GM12878 (cell line): ENCODE results near the gene SLC37A3. TPM values are rescaled to one million over a fixed set of nuclear protein-coding genes. Genes with fewer than 3 reads are reported as not detected.

ENCODE experiments used
- ATAC-seq: fragments of 200-7000 bp; cut with Tn5 transposase; 3 replicates; pipeline ENCODE4 v1.9.1; 2020; ENCODE audit warnings: mild to moderate bottlenecking, moderate library complexity
- BruUV-seq: library from RNA; stranded (reverse); fragments of 400-500 nt; replicated peaks from 2 replicates; lab custom pipeline; 2021; lab: Mats Ljungman, UMichigan
- CTCF ChIA-PET: fragments of 300-600 bp; sonication (Branson Sonifier 250); formaldehyde crosslinking; extraction: SDS; loops from one replicate; lab custom pipeline; 2021; ENCODE audit warnings: inconsistent platforms; lab: Yijun Ruan, JAX
- POLR2A ChIA-PET: fragments of 350-600 bp; formaldehyde crosslinking; extraction: SDS; loops from one replicate; lab custom pipeline; 2021; ENCODE audit warnings: inconsistent platforms; lab: Charles Lee
- RAD21 ChIA-PET: fragments of 300-600 bp; sonication (Branson Sonifier 250); formaldehyde crosslinking; loops from one replicate; lab custom pipeline; 2023; ENCODE audit warnings: antibody characterized with exemption; ENCODE audit not compliant: unreplicated experiment; lab: Charles Lee
- SMC1A ChIA-PET: fragments of 300-600 bp; sonication (Branson Sonifier 250); formaldehyde crosslinking; loops from one replicate; lab custom pipeline; 2023; ENCODE audit not compliant: unreplicated experiment, uncharacterized antibody; lab: Charles Lee
- DNase-seq: peaks from one replicate; pipeline ENCODE4 v3.0.0-alpha.2; 2011; ENCODE audit warnings: low read depth, low spot score
- FAIRE-seq: peaks from 3 replicates; lab custom pipeline; 2011; peaks lifted over from hg19 to GRCh38; lab: Jason Lieb, UNC
- H2AFZ ChIP-seq: 2 replicates; pipeline ENCODE4 v1.6.0; 2011; ENCODE audit warnings: low read depth, low read length, control low read depth; ENCODE audit not compliant: control insufficient read depth
- H3K27ac ChIP-seq: 2 replicates; pipeline ENCODE4 v1.5.1; 2011; ENCODE audit warnings: control low read depth; ENCODE audit not compliant: control insufficient read depth, insufficient read depth
- H3K27me3 ChIP-seq, 2 experiments: replicated peaks in 1 of 2; 2 replicates each; pipeline versions ENCODE4 v1.6.0 to v1.6.1; 2011; ENCODE audit warnings: low read length in 1 of 2; ENCODE audit not compliant: control insufficient read depth in 2 of 2, insufficient read depth in 2 of 2
- H3K36me3 ChIP-seq, 2 experiments: 2 replicates each; pipeline ENCODE4 v1.5.1; 2011; ENCODE audit warnings: low read length in 1 of 2; ENCODE audit not compliant: control insufficient read depth in 2 of 2, insufficient read depth in 2 of 2
- H3K4me1 ChIP-seq: 2 replicates; pipeline ENCODE4 v1.6.1; 2011; ENCODE audit warnings: mild to moderate bottlenecking, low read length, moderate library complexity, mixed read lengths; ENCODE audit not compliant: control insufficient read depth, insufficient read depth
- H3K4me2 ChIP-seq: 2 replicates; pipeline ENCODE4 v1.6.0; 2011; ENCODE audit warnings: control low read depth; ENCODE audit not compliant: control insufficient read depth, insufficient read depth
- H3K4me3 ChIP-seq: fragments of 200-600 bp; sonication (generic); 2 replicates; pipeline ENCODE4 v1.5.1; 2016
- H3K79me2 ChIP-seq: 2 replicates; pipeline ENCODE4 v1.6.0; 2011; ENCODE audit warnings: low read length; ENCODE audit not compliant: control insufficient read depth, insufficient read depth
- H3K9ac ChIP-seq: 2 replicates; pipeline ENCODE4 v1.8.0; 2011; ENCODE audit warnings: low read length, control low read depth, mixed read lengths; ENCODE audit not compliant: control insufficient read depth, insufficient read depth
- H3K9me3 ChIP-seq: replicated peaks from 3 replicates; pipeline ENCODE4 v1.5.1; 2011; ENCODE audit warnings: mild to moderate bottlenecking, low read length; ENCODE audit not compliant: control insufficient read depth, insufficient read depth
- H4K20me1 ChIP-seq: 2 replicates; pipeline ENCODE4 v1.6.0; 2011; ENCODE audit not compliant: control insufficient read depth, insufficient read depth
- ATF3 ChIP-seq: IDR thresholded peaks from 2 replicates; pipeline ENCODE4 v1.6.1; 2011; ENCODE audit warnings: low read depth, mild to moderate bottlenecking, low read length, moderate library complexity, borderline replicate concordance; ENCODE audit errors: extremely low read depth
- BHLHE40 ChIP-seq, 2 experiments: fragments of 450-650 bp in 1 of 2; IDR thresholded peaks; 2 replicates each; pipeline ENCODE4 v1.6.1; 2011 to 2017; ENCODE audit warnings: low read depth in 2 of 2, borderline replicate concordance in 1 of 2, improper control_type of control experiment in 1 of 2, low read length in 1 of 2, mild to moderate bottlenecking in 1 of 2
- CBX3 ChIP-seq: fragments of 200-600 bp; sonication (generic); IDR thresholded peaks from 2 replicates; pipeline ENCODE4 v1.6.1; 2016; ENCODE audit warnings: low read depth, borderline replicate concordance
- CHD1 ChIP-seq: IDR thresholded peaks from 2 replicates; pipeline ENCODE4 v1.6.1; 2012; ENCODE audit warnings: low read depth, low read length, improper control_type of control experiment
- GATAD2B ChIP-seq: fragments of 450-650 bp; conservative IDR thresholded peaks from 2 replicates; pipeline ENCODE4 v1.6.1; 2017; ENCODE audit warnings: low read depth, mild to moderate bottlenecking, moderate library complexity
- JUNB ChIP-seq: IDR thresholded peaks from 2 replicates; pipeline ENCODE4 v1.6.1; 2016; ENCODE audit warnings: antibody characterized with exemption, mild to moderate bottlenecking
- MAX ChIP-seq: IDR thresholded peaks from 2 replicates; pipeline ENCODE4 v1.6.1; 2012; ENCODE audit warnings: low read depth, low read length, improper control_type of control experiment
- MYC ChIP-seq: IDR thresholded peaks from 2 replicates; pipeline ENCODE4 v1.6.1; 2011; ENCODE audit warnings: mild to moderate bottlenecking, low read length, moderate library complexity, inconsistent platforms; ENCODE audit not compliant: insufficient read depth, insufficient replicate concordance, insufficient read length, severe bottlenecking
- NFYA ChIP-seq: IDR thresholded peaks from 2 replicates; pipeline ENCODE4 v1.6.1; 2011; ENCODE audit warnings: low read depth, mild to moderate bottlenecking, low read length, improper control_type of control experiment, borderline replicate concordance
- NFYB ChIP-seq: IDR thresholded peaks from 2 replicates; pipeline ENCODE4 v1.6.1; 2011; ENCODE audit warnings: low read depth, mild to moderate bottlenecking, low read length, improper control_type of control experiment, moderate library complexity; ENCODE audit not compliant: insufficient read depth
- NR2C2 ChIP-seq: IDR thresholded peaks from 2 replicates; pipeline ENCODE4 v1.6.1; 2011; ENCODE audit warnings: borderline replicate concordance, low read depth; ENCODE audit not compliant: control insufficient read depth, insufficient read length
- POLR2AphosphoS5 ChIP-seq: IDR thresholded peaks from 2 replicates; pipeline ENCODE4 v1.6.1; 2011; ENCODE audit warnings: mild to moderate bottlenecking, low read length, inconsistent platforms
- POU2F2 ChIP-seq: IDR thresholded peaks from 3 replicates; pipeline ENCODE4 v1.6.1; 2011; ENCODE audit warnings: low read depth, mild to moderate bottlenecking, low read length, borderline replicate concordance
- SMAD1 ChIP-seq: fragments of 450-650 bp; IDR thresholded peaks from 2 replicates; pipeline ENCODE4 v1.6.1; 2018; ENCODE audit warnings: mild to moderate bottlenecking, low read depth; ENCODE audit not compliant: partially characterized antibody
- SP1 ChIP-seq: IDR thresholded peaks from one replicate; pipeline ENCODE4 v1.6.1; 2011; ENCODE audit warnings: low read depth, low read length
- TARDBP ChIP-seq: IDR thresholded peaks from 2 replicates; pipeline ENCODE4 v1.6.1; 2016; ENCODE audit warnings: borderline replicate concordance
- ZBTB4 ChIP-seq: fragments of 450-650 bp; formaldehyde crosslinking; IDR thresholded peaks from 2 replicates; pipeline ENCODE4 v1.4.0; 2022; ENCODE audit warnings: mild to moderate bottlenecking, moderate library complexity
- ZNF274 ChIP-seq: IDR thresholded peaks from one replicate; pipeline ENCODE4 v1.8.0; 2011; ENCODE audit not compliant: insufficient read length, insufficient read depth
- ZNF384 ChIP-seq: IDR thresholded peaks from 2 replicates; pipeline ENCODE4 v1.6.1; 2012; ENCODE audit warnings: low read depth, mild to moderate bottlenecking, low read length, improper control_type of control experiment, borderline replicate concordance
- ZNF622 ChIP-seq: fragments of 450-650 bp; IDR thresholded peaks from 2 replicates; pipeline ENCODE4 v1.6.1; 2017; ENCODE audit warnings: mild to moderate bottlenecking, inconsistent platforms
- WGBS: methylation state at CpG from one replicate; pipeline ENCODE4 v1.1.6; 2016; ENCODE audit warnings: low lambda C conversion rate; ENCODE audit not compliant: insufficient replicate concordance, insufficient coverage; ENCODE audit errors: missing lambda C conversion rate; 5-methylcytosine and 5-hydroxymethylcytosine counted together
- in situ Hi-C: fragments of 300-500 bp; cut with MboI; formaldehyde crosslinking; loops from 9 replicates; pipeline ENCODE4 v1.14.3; 2018; ENCODE audit warnings: mixed read lengths
- intact Hi-C: fragments of 100-400 bp; cut with micrococcal nuclease; formaldehyde crosslinking; loops from one replicate; pipeline ENCODE4 v1.14.2; 2022; ENCODE audit not compliant: unreplicated experiment
- polyA plus RNA-seq, 11 experiments: library from polyadenylated mRNA; depleted of rRNA in 4 of 11; unstranded in 6 of 11; stranded (reverse) in 5 of 11; fragments of >200 nt; fragmentation: Nextera tagmentation in 4 of 11; fragmentation: Illumina TruSeq in 1 of 11; extraction: Ambion mirVana in 4 of 11; extraction: Trizol in 1 of 11; gene quantifications; 1 replicate in 1 of 11; 2 replicates in 10 of 11; pipeline versions ENCODE4 v1.2.1 to v1.2.3, GENCODE V29; 2011 to 2016; ENCODE audit warnings: inconsistent platforms in 2 of 11, missing spikeins in 2 of 11, low read depth in 1 of 11
- total RNA-seq, 4 experiments: library from RNA; depleted of rRNA in 3 of 4; stranded (reverse); fragments of >200 nt in 3 of 4; fragmentation: Illumina TruSeq in 1 of 4; extraction: Trizol in 1 of 4; gene quantifications; 2 replicates each; pipeline versions ENCODE4 v1.2.1 to v1.2.3, GENCODE V29; 2013 to 2021

Gene SLC37A3
- total and polyA plus RNA-seq, 10 of the 15 experiments (the other 5 are each of a cell fraction or from before 2014, with no cell fraction given), result 3.7 to 13.6 (median 11.0) TPM

- Histone ChIP-seq H3K4me1 (no peaks in the 10 kb centered on the region), H3K27me3 (no peaks in the 10 kb centered on the region; a peak in 1 of 4 replicates), H3K4me3 (no peak overlapping the region), H2AFZ (no peak overlapping the region), H3K79me2 (no peaks in the 10 kb centered on the region), H3K9ac (no peak overlapping the region), H3K4me2 (no peak overlapping the region), H3K9me3 (no peaks in the 10 kb centered on the region), H4K20me1 (no peaks in the 10 kb centered on the region), H3K36me3 (no peaks in the 10 kb centered on the region), H3K27ac (no peak overlapping the region)
- intact Hi-C loops (no loop called here), in situ Hi-C loops (no loop called here)
- TF ChIP-seq ZNF274, result no peak
- TF ChIP-seq ZNF384, result no peak
- TF ChIP-seq POU2F2, result no peak
- no peak for TF ChIP-seq MYC
- no peak for TF ChIP-seq NFYB
- no peak for TF ChIP-seq SP1
- no peak for TF ChIP-seq SMAD1
- TF ChIP-seq POLR2AphosphoS5, result no peak
- TF ChIP-seq CHD1, result no peak
- no peak for TF ChIP-seq JUNB
- no peak for TF ChIP-seq BHLHE40 (IDR thresholded peaks at IDR 0.05; ENCODE audit: borderline replicate concordance in 1 of 2, low read depth in 2 of 2, low read length in 1 of 2)
- TF ChIP-seq ATF3, result no peak
- TF ChIP-seq ZBTB4, result no peak
- TF ChIP-seq NR2C2, result no peak
- TF ChIP-seq TARDBP, result no peak
- TF ChIP-seq GATAD2B, result no peak
- no peak for TF ChIP-seq ZNF622
- TF ChIP-seq NFYA, result no peak
- no peak for TF ChIP-seq MAX
- no peak for TF ChIP-seq CBX3
- 91% methylated on average over 31 of the region's 31 CpGs for WGBS
- ChIA-PET POLR2A (no interaction called here), CTCF (interaction anchor here (1.6 kb wide), 1 partner anchor 101 kb away, joined by 3 read pairs; no protein-coding TSS in a partner anchor), RAD21 (no interaction called here), SMC1A (no interaction called here)
- BruUV-seq, result no TSS peak
- ATAC-seq (no peak), FAIRE-seq (no peak), DNase-seq (no peak)
Measured at GRCh38 chr7:140292438-140292837, 105.9 kb downstream of the SLC37A3 start.
